PFSK-1 (cell line): ENCODE measurements around the gene SLC18A3.

Source experiments
- FOXP2 ChIP-seq: optimal IDR thresholded peaks from 2 replicates; pipeline ENCODE3; 2011; ENCODE audit warnings: borderline replicate concordance, control low read depth, inconsistent platforms; ENCODE audit not compliant: insufficient read depth; ENCODE audit errors: extremely low read length, extremely low read depth
- POLR2AphosphoS5 ChIP-seq: IDR thresholded peaks from 2 replicates; pipeline ENCODE4 v1.6.1; 2012; ENCODE audit warnings: low read depth, mild to moderate bottlenecking, control low read depth, low read length, moderate library complexity
- SIN3A ChIP-seq: IDR thresholded peaks from 2 replicates; pipeline ENCODE4 v1.6.1; 2012; ENCODE audit warnings: mild to moderate bottlenecking, low read length, moderate library complexity, borderline replicate concordance; ENCODE audit not compliant: insufficient read depth
- TAF1 ChIP-seq: IDR thresholded peaks from 2 replicates; pipeline ENCODE4 v1.6.1; 2012; ENCODE audit warnings: low read length, control low read depth, borderline replicate concordance; ENCODE audit not compliant: insufficient read depth
- TF ChIP-seq, protein P1 (sequence below), 2 experiments: IDR thresholded peaks; 2 replicates each; pipeline versions ENCODE4 v1.6.1 to v1.8.0; 2011 to 2012; ENCODE audit warnings: low read depth in 2 of 2, low read length in 2 of 2, control low read depth in 1 of 2, inconsistent platforms in 1 of 2, mild to moderate bottlenecking in 1 of 2, moderate library complexity in 1 of 2; ENCODE audit not compliant: insufficient read depth in 1 of 2

DNA sequence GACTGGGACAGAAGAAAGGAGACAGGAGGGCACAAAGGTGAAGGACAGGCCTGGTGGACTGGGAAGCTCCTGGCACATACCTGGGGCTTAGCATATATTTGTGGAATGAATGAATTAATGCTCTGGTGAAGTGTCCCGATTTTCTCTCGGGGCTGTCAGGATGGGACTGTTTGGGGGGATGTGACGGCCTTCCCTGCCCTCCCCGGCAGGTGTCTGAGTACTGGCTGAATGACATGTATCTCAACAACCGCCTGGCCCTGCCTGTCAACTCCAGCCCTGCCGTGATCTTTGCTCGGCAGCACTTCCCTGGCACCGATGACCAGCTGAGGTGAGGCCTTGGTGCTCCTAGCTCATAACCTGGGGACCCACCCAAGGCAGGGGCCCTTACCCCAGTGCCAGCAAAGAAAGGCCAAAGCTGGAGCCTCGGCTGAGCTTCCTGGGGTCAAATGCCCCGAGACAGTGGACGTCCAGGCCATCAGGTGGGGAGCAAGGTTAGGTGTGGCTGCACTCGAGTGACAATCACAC is 10.2 kb downstream of the SLC18A3 start:
- TF ChIP-seq POLR2AphosphoS5 (no peak), SIN3A (no peak), TAF1 (no peak), FOXP2 (no peak)
- TF ChIP-seq, protein P1, sequence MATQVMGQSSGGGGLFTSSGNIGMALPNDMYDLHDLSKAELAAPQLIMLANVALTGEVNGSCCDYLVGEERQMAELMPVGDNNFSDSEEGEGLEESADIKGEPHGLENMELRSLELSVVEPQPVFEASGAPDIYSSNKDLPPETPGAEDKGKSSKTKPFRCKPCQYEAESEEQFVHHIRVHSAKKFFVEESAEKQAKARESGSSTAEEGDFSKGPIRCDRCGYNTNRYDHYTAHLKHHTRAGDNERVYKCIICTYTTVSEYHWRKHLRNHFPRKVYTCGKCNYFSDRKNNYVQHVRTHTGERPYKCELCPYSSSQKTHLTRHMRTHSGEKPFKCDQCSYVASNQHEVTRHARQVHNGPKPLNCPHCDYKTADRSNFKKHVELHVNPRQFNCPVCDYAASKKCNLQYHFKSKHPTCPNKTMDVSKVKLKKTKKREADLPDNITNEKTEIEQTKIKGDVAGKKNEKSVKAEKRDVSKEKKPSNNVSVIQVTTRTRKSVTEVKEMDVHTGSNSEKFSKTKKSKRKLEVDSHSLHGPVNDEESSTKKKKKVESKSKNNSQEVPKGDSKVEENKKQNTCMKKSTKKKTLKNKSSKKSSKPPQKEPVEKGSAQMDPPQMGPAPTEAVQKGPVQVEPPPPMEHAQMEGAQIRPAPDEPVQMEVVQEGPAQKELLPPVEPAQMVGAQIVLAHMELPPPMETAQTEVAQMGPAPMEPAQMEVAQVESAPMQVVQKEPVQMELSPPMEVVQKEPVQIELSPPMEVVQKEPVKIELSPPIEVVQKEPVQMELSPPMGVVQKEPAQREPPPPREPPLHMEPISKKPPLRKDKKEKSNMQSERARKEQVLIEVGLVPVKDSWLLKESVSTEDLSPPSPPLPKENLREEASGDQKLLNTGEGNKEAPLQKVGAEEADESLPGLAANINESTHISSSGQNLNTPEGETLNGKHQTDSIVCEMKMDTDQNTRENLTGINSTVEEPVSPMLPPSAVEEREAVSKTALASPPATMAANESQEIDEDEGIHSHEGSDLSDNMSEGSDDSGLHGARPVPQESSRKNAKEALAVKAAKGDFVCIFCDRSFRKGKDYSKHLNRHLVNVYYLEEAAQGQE (IDR thresholded peaks at IDR 0.05; ENCODE audit: insufficient read depth in 1 of 2, low read depth in 2 of 2, low read length in 2 of 2) = no peak
